ENCODE data around the gene NIPAL3.
A peak's percentile ranks its signal among the peaks of the same experiment; 100 is the strongest.

NIPAL3 gene

GRCh38 chr1:24391882-24392603 lies 23.6 kb upstream of the NIPAL3 start:
- DNase-seq = peak; percentile 47

GRCh38 chr1:24392604-24392946 lies 23.0 kb upstream of the NIPAL3 start:
- no peak for DNase-seq

- no peak for DNase-seq
These were observed 22.5 kb upstream of the NIPAL3 start for GRCh38 chr1:24392982-24393650.

- DNase-seq = no peak
These were observed 21.7 kb upstream of the NIPAL3 start for GRCh38 chr1:24393892-24394291.

GRCh38 chr1:24400065-24400464 lies 15.5 kb upstream of the NIPAL3 start:
- no peak for DNase-seq

- no peak for DNase-seq
These were observed 11.8 kb upstream of the NIPAL3 start for GRCh38 chr1:24403806-24404205.

GRCh38 chr1:24406788-24407187 lies 8.8 kb upstream of the NIPAL3 start:
- DNase-seq = no peak

- DNase-seq = no peak
These were observed 6.1 kb upstream of the NIPAL3 start for GRCh38 chr1:24409535-24409934.

- no peak for DNase-seq
These were observed 4.9 kb upstream of the NIPAL3 start for GRCh38 chr1:24410750-24411149.

- DNase-seq = no peak
These were observed 3.6 kb upstream of the NIPAL3 start for GRCh38 chr1:24411963-24412362.

- DNase-seq = no peak
These were observed 3.2 kb upstream of the NIPAL3 start for GRCh38 chr1:24412408-24412807.

GRCh38 chr1:24413350-24414163 lies 2.0 kb upstream of the NIPAL3 start, which contains the start of gene STPG1:
TSS of gene STPG1 (minus strand) at chr1:24413782. CDS start at chr1:24401388, 12,394 bp downstream.
- peak; percentile 90 for DNase-seq

GRCh38 chr1:24414775-24415333 lies 748 bp upstream of the NIPAL3 start:
- DNase-seq = no peak

GRCh38 chr1:24415910-24416665 lies 486 bp downstream of the NIPAL3 start:
- DNase-seq = no peak

- DNase-seq = no peak
These were observed 1.2 kb downstream of the NIPAL3 start for GRCh38 chr1:24416666-24417391.

GRCh38 chr1:24417681-24418080 lies 2.1 kb downstream of the NIPAL3 start:
- no peak for DNase-seq

- peak; percentile 48 for DNase-seq
These were observed 3.5 kb downstream of the NIPAL3 start for GRCh38 chr1:24418898-24419628.

- DNase-seq = no peak
These were observed 4.9 kb downstream of the NIPAL3 start for GRCh38 chr1:24420547-24420946.

- no peak for DNase-seq
These were observed 5.9 kb downstream of the NIPAL3 start for GRCh38 chr1:24421502-24421901.

GRCh38 chr1:24424207-24424606 lies 8.6 kb downstream of the NIPAL3 start:
- DNase-seq = no peak

- DNase-seq = no peak
These were observed 9.4 kb downstream of the NIPAL3 start for GRCh38 chr1:24424990-24425389.
